ENCODE data around the gene PAPPA.

PAPPA gene

GRCh38 chr9:116152941-116153764 is 438 bp upstream of the PAPPA start:
- no peak for DNase-seq

- no peak for DNase-seq
Observed at GRCh38 chr9:116154334-116154975, 864 bp downstream of the PAPPA start.

GRCh38 chr9:116154976-116155697 is 1.5 kb downstream of the PAPPA start:
- no peak for DNase-seq

- no peak for DNase-seq
Observed at GRCh38 chr9:116155698-116156039, 2.1 kb downstream of the PAPPA start.

- DNase-seq: no peak
Observed at GRCh38 chr9:116156621-116157314, 3.2 kb downstream of the PAPPA start.

GRCh38 chr9:116157436-116158138 is 4.0 kb downstream of the PAPPA start:
- no peak for DNase-seq

- DNase-seq: no peak
Observed at GRCh38 chr9:116160676-116161571, 7.3 kb downstream of the PAPPA start.

GRCh38 chr9:116162241-116162781 is 8.7 kb downstream of the PAPPA start:
- DNase-seq: no peak

- DNase-seq: no peak
Observed at GRCh38 chr9:116163293-116164055, 9.9 kb downstream of the PAPPA start.

- DNase-seq: no peak
Observed at GRCh38 chr9:116165912-116166311, 12.3 kb downstream of the PAPPA start.

- DNase-seq: no peak
Observed at GRCh38 chr9:116166713-116167112, 13.1 kb downstream of the PAPPA start.

GRCh38 chr9:116168231-116168630 is 14.6 kb downstream of the PAPPA start:
- no peak for DNase-seq

GRCh38 chr9:116172216-116172615 is 18.6 kb downstream of the PAPPA start:
- no peak for DNase-seq

GRCh38 chr9:116174347-116174746 is 20.8 kb downstream of the PAPPA start:
- DNase-seq: no peak

GRCh38 chr9:116175614-116176013 is 22.0 kb downstream of the PAPPA start:
- DNase-seq: no peak

- no peak for DNase-seq
Observed at GRCh38 chr9:116178481-116179211, 25.1 kb downstream of the PAPPA start.

GRCh38 chr9:116179568-116179967 is 26.0 kb downstream of the PAPPA start:
- no peak for DNase-seq

GRCh38 chr9:116181853-116182610 is 28.4 kb downstream of the PAPPA start:
- DNase-seq: no peak

GRCh38 chr9:116182876-116183275 is 29.3 kb downstream of the PAPPA start:
- DNase-seq: no peak

Measured in stimulated activated CD8-positive, alpha-beta memory T cell treated with anti-CD3 and anti-CD28 coated beads, Interleukin-4, amount 100 ng/mL, for 48 hours (primary cell).